Gastroesophageal sphincter (tissue), 4 donors: ENCODE data around the gene CBFA2T2. TPM values are rescaled to one million over a fixed set of nuclear protein-coding genes. Genes with fewer than 3 reads are reported as not detected.
"Not testable (repeated sequence)": the region's sequence is repeated elsewhere in the genome, so short reads cannot be mapped to it uniquely, and the experiment has no call there.

Experiments used
- ATAC-seq: fragments of 150-250 bp; one replicate; pipeline ENCODE4 v1.9.1; 2016; ENCODE audit warnings: mild to moderate bottlenecking, moderate library complexity
- H3K27ac ChIP-seq, 4 donors: fragments of 200-600 bp; sonication (generic) in 3 of 4; 1 replicate in 3 of 4; 2 replicates in 1 of 4; pipeline ENCODE4 v1.5.1; 2016 to 2019
- H3K27me3 ChIP-seq: fragments of 200-600 bp; sonication (generic); one replicate; pipeline ENCODE4 v1.5.1; 2019
- H3K36me3 ChIP-seq, 2 donors: fragments of 200-600 bp; sonication (generic); one replicate each; pipeline ENCODE4 v1.5.1; 2019; ENCODE audit warnings: control low read depth in 1 of 2
- H3K4me1 ChIP-seq, 3 donors: fragments of 200-600 bp; sonication (generic); 1 replicate in 2 of 3; 2 replicates in 1 of 3; pipeline ENCODE4 v1.5.1; 2016 to 2019; ENCODE audit warnings: control low read depth in 2 of 3
- H3K4me3 ChIP-seq, 2 donors: fragments of 200-600 bp; sonication (generic); one replicate each; pipeline ENCODE4 v1.5.1; 2019; ENCODE audit warnings: mild to moderate bottlenecking in 1 of 2, moderate library complexity in 1 of 2
- H3K9me3 ChIP-seq, 3 donors: fragments of 200-600 bp; sonication (generic); one replicate each; pipeline ENCODE4 v1.5.1; 2017 to 2019; ENCODE audit warnings: control low read depth in 2 of 3
- CTCF ChIP-seq, 4 experiments: fragments of 200-600 bp in 2 of 4; fragments of 450-650 bp in 2 of 4; sonication (generic) in 1 of 4; IDR thresholded peaks; one replicate each; pipeline ENCODE4 v1.5.1; 2017 to 2019; ENCODE audit warnings: antibody characterized with exemption in 4 of 4, mild to moderate bottlenecking in 2 of 4, moderate library complexity in 2 of 4
- EP300 ChIP-seq: sonication (generic); formaldehyde crosslinking; IDR thresholded peaks from one replicate; pipeline ENCODE4 v1.6.1; 2017; ENCODE audit warnings: antibody characterized with exemption, mild to moderate bottlenecking
- POLR2A ChIP-seq, 2 donors: fragments of 450-650 bp; IDR thresholded peaks; one replicate each; pipeline ENCODE4 v1.6.1; 2017; ENCODE audit warnings: antibody characterized with exemption in 2 of 2, mild to moderate bottlenecking in 2 of 2, moderate library complexity in 1 of 2
- POLR2AphosphoS5 ChIP-seq: sonication (generic); formaldehyde crosslinking; IDR thresholded peaks from one replicate; pipeline ENCODE4 v1.6.1; 2017; ENCODE audit warnings: antibody characterized with exemption
- WGBS, 2 donors: methylation state at CpG; one replicate each; pipeline ENCODE4 v1.1.5; 2018; ENCODE audit warnings: low coverage in 1 of 2; 5-methylcytosine and 5-hydroxymethylcytosine counted together
- total RNA-seq, 4 donors: library from RNA; depleted of rRNA; stranded (reverse); fragments of >200 nt; gene quantifications; one replicate each; pipeline ENCODE4 v1.1.0, GENCODE V29; 2016

CBFA2T2 gene
- total RNA-seq, 4 donors from 2014 or later = 11.1 to 17.4 (median 14.2) TPM

- peak overlapping the region; percentile 52 to 93 for H3K4me3 ChIP-seq
- 92% methylated on average over 12 to 27 of the region's 32 CpGs for WGBS, 2 donors
Observed at GRCh38 chr20:33488661-33489494, 1.0 kb upstream of the CBFA2T2 start.

GRCh38 chr20:33489495-33490022, 337 bp upstream of the CBFA2T2 start:
- WGBS, 2 donors = 0 to 6% methylated on average over 3 to 5 of the region's 36 CpGs
- peak overlapping the region; percentile 85 to 97 (median 96) for H3K27ac ChIP-seq

More at GRCh38 chr20:33488661-33489494, 1.0 kb upstream of the CBFA2T2 start:
- Histone ChIP-seq H3K4me1 (peaks cover 0 to 37% (median 4%) of the 10 kb centered on the region in 3 donors), H3K27ac (peak overlapping the region; percentile 85 to 97 (median 96))
- H3K36me3 ChIP-seq, H3K27me3 ChIP-seq, H3K9me3 ChIP-seq, ATAC-seq: not testable (repeated sequence)
- TF ChIP-seq EP300 = peak; percentile 12

GRCh38 chr20:33490934-33491656, 1.2 kb downstream of the CBFA2T2 start:
- Histone ChIP-seq H3K4me1 (peaks cover 0 to 46% (median 4%) of the 10 kb centered on the region in 3 donors), H3K27me3 (no peaks in the 10 kb centered on the region), H3K36me3 (no peaks in the 10 kb centered on the region), H3K9me3 (no peaks in the 10 kb centered on the region), H3K27ac (peak overlapping the region; percentile 57 to 97 (median 96)), H3K4me3 (peak overlapping the region; percentile 55 to 93)
- TF ChIP-seq CTCF (IDR thresholded peaks at IDR 0.05) = no peak
- no peak for TF ChIP-seq POLR2A (IDR thresholded peaks at IDR 0.05)
- TF ChIP-seq EP300 = no peak
- no peak for TF ChIP-seq POLR2AphosphoS5
- no peak for ATAC-seq
- WGBS, 2 donors = 40 to 45% methylated on average over 7 to 8 of the region's 8 CpGs

More at GRCh38 chr20:33489495-33490022, 337 bp upstream of the CBFA2T2 start:
- peak; percentile 99 for ATAC-seq
- Histone ChIP-seq H3K36me3 (no peaks in the 10 kb centered on the region), H3K4me3 (peak overlapping the region; percentile 52 to 93), H3K27me3 (no peaks in the 10 kb centered on the region), H3K4me1 (peaks cover 0 to 37% (median 4%) of the 10 kb centered on the region in 3 donors), H3K9me3 (no peaks in the 10 kb centered on the region)
- TF ChIP-seq POLR2AphosphoS5 (peak; percentile 97), CTCF (IDR thresholded peaks at IDR 0.05) (peak in 1 of 4 experiments; percentile 9), POLR2A (IDR thresholded peaks at IDR 0.05) (peak; percentile 90 to 92), EP300 (no peak)

GRCh38 chr20:33493076-33493766, 3.3 kb downstream of the CBFA2T2 start:
- Histone ChIP-seq H3K4me1 (peaks cover 0 to 53% (median 4%) of the 10 kb centered on the region in 3 donors), H3K27me3 (no peaks in the 10 kb centered on the region), H3K9me3 (no peaks in the 10 kb centered on the region), H3K4me3 (no peak overlapping the region), H3K36me3 (no peaks in the 10 kb centered on the region), H3K27ac (no peak overlapping the region)
- TF ChIP-seq POLR2AphosphoS5 (no peak), POLR2A (IDR thresholded peaks at IDR 0.05) (no peak), EP300 (no peak), CTCF (IDR thresholded peaks at IDR 0.05) (no peak)
- no peak for ATAC-seq
- 89 to 94% methylated on average over 3 to 12 of the region's 15 CpGs for WGBS, 2 donors

- not testable (repeated sequence) for H3K36me3 ChIP-seq, ATAC-seq, H3K9me3 ChIP-seq, H3K4me3 ChIP-seq, H3K27me3 ChIP-seq, H3K27ac ChIP-seq
- H3K4me1 ChIP-seq = peaks cover 0 to 62% (median 3%) of the 10 kb centered on the region in 3 donors
- 81 to 92% methylated on average over 3 to 5 of the region's 6 CpGs for whole genome bisulfite sequencing, 2 donors
Observed at GRCh38 chr20:33496776-33497175, 6.9 kb downstream of the CBFA2T2 start.
